ENCODE measurements around the gene MUC22.
"Not testable (repeated sequence)": the region's sequence is repeated elsewhere in the genome, so short reads cannot be mapped to it uniquely, and the experiment has no call there.

Gene MUC22

GRCh38 chr6:31008165-31008564 is 2.1 kb upstream of the MUC22 start:
- Histone ChIP-seq H2AFZ (ENCODE audit: low read depth, low read length) (no peak overlapping the region), H3K9me3 (ENCODE audit: insufficient read depth, low read length) (no peaks in the 10 kb centered on the region), H4K20me1 (ENCODE audit: insufficient read depth, low read length) (no peaks in the 10 kb centered on the region), H3K4me3 (ENCODE audit: low read length) (no peak overlapping the region), H3K36me3 (replicated peaks; ENCODE audit: low read depth, low read length) (no peaks in the 10 kb centered on the region), H3K4me2 (ENCODE audit: low read length) (no peak overlapping the region), H3K9ac (ENCODE audit: low read length) (no peak overlapping the region), H3K79me2 (ENCODE audit: low read length) (no peaks in the 10 kb centered on the region), H3K27ac (ENCODE audit: low read length) (no peak overlapping the region), H3K4me1 (ENCODE audit: low read length) (no peaks in the 10 kb centered on the region), H3K27me3 (ENCODE audit: low read depth, low read length) (0 out of 2 replicates have a peak, but pooled peaks cover 3% of the 10 kb centered on the region)
- TF ChIP-seq EZH2phosphoT487 (IDR thresholded peaks at IDR 0.05; ENCODE audit: low read depth), result no peak
- no peak for TF ChIP-seq CTCF (IDR thresholded peaks at IDR 0.05; ENCODE audit: low read depth, low read length)

- H3K9ac ChIP-seq (ENCODE audit: low read length), result no peak overlapping the region
- no peaks in the 10 kb centered on the region for H3K9me3 ChIP-seq (ENCODE audit: insufficient read depth, low read length)
- H3K4me2 ChIP-seq (ENCODE audit: low read length), result no peak overlapping the region
- no peaks in the 10 kb centered on the region for H3K79me2 ChIP-seq (ENCODE audit: low read length)
- H3K27ac ChIP-seq (ENCODE audit: low read length), result no peak overlapping the region
- no peaks in the 10 kb centered on the region for H3K36me3 ChIP-seq (replicated peaks; ENCODE audit: low read depth, low read length)
- H2AFZ ChIP-seq (ENCODE audit: low read depth, low read length), result no peak overlapping the region
- no peak overlapping the region for H3K4me3 ChIP-seq (ENCODE audit: low read length)
- H3K27me3 ChIP-seq (ENCODE audit: low read depth, low read length), result 0 out of 2 replicates have a peak, but pooled peaks cover 5% of the 10 kb centered on the region
- no peaks in the 10 kb centered on the region for H4K20me1 ChIP-seq (ENCODE audit: insufficient read depth, low read length)
- no peak for TF ChIP-seq CTCF (IDR thresholded peaks at IDR 0.05; ENCODE audit: low read depth, low read length)
- no peak for TF ChIP-seq EZH2phosphoT487 (IDR thresholded peaks at IDR 0.05; ENCODE audit: low read depth)
- no peaks in the 10 kb centered on the region for H3K4me1 ChIP-seq (ENCODE audit: low read length)
These were observed 543 bp upstream of the MUC22 start for GRCh38 chr6:31009731-31010130.

GRCh38 chr6:31011153-31011552 is 879 bp downstream of the MUC22 start:
- H3K4me2 ChIP-seq (ENCODE audit: low read length), result no peak overlapping the region
- H4K20me1 ChIP-seq (ENCODE audit: insufficient read depth, low read length), result no peaks in the 10 kb centered on the region
- H3K4me1 ChIP-seq (ENCODE audit: low read length), result no peaks in the 10 kb centered on the region
- H3K27me3 ChIP-seq (ENCODE audit: low read depth, low read length), result 0 out of 2 replicates have a peak, but pooled peaks cover 5% of the 10 kb centered on the region
- no peaks in the 10 kb centered on the region for H3K79me2 ChIP-seq (ENCODE audit: low read length)
- H3K4me3 ChIP-seq (ENCODE audit: low read length), result no peak overlapping the region
- no peak overlapping the region for H3K9ac ChIP-seq (ENCODE audit: low read length)
- H3K36me3 ChIP-seq (replicated peaks; ENCODE audit: low read depth, low read length), result no peaks in the 10 kb centered on the region
- H3K27ac ChIP-seq (ENCODE audit: low read length), result no peak overlapping the region
- no peak for TF ChIP-seq CTCF (IDR thresholded peaks at IDR 0.05; ENCODE audit: low read depth, low read length)
- no peak for TF ChIP-seq EZH2phosphoT487 (IDR thresholded peaks at IDR 0.05; ENCODE audit: low read depth)
- H3K9me3 ChIP-seq (ENCODE audit: insufficient read depth, low read length), result no peaks in the 10 kb centered on the region
- no peak overlapping the region for H2AFZ ChIP-seq (ENCODE audit: low read depth, low read length)

- Histone ChIP-seq H3K9me3 (ENCODE audit: insufficient read depth, low read length) (no peaks in the 10 kb centered on the region), H4K20me1 (ENCODE audit: insufficient read depth, low read length) (no peaks in the 10 kb centered on the region), H3K9ac (ENCODE audit: low read length) (no peak overlapping the region), H3K27me3 (ENCODE audit: low read depth, low read length) (0 out of 2 replicates have a peak, but pooled peaks cover 5% of the 10 kb centered on the region), H3K4me2 (ENCODE audit: low read length) (no peak overlapping the region), H3K27ac (ENCODE audit: low read length) (no peak overlapping the region), H3K4me3 (ENCODE audit: low read length) (no peak overlapping the region), H3K36me3 (replicated peaks; ENCODE audit: low read depth, low read length) (no peaks in the 10 kb centered on the region), H3K4me1 (ENCODE audit: low read length) (no peaks in the 10 kb centered on the region), H2AFZ (ENCODE audit: low read depth, low read length) (no peak overlapping the region), H3K79me2 (ENCODE audit: low read length) (no peaks in the 10 kb centered on the region)
- TF ChIP-seq CTCF (IDR thresholded peaks at IDR 0.05; ENCODE audit: low read depth, low read length) (no peak), EZH2phosphoT487 (IDR thresholded peaks at IDR 0.05; ENCODE audit: low read depth) (no peak)
These were observed 6.5 kb downstream of the MUC22 start for GRCh38 chr6:31016659-31017299.

GRCh38 chr6:31017436-31017835 is 7.2 kb downstream of the MUC22 start:
- H3K4me3 ChIP-seq (ENCODE audit: low read length); H3K27ac ChIP-seq (ENCODE audit: low read length); H3K4me2 ChIP-seq (ENCODE audit: low read length); H3K9ac ChIP-seq (ENCODE audit: low read length); H3K79me2 ChIP-seq (ENCODE audit: low read length); H3K9me3 ChIP-seq (ENCODE audit: insufficient read depth, low read length); H4K20me1 ChIP-seq (ENCODE audit: insufficient read depth, low read length); H2AFZ ChIP-seq (ENCODE audit: low read depth, low read length); H3K4me1 ChIP-seq (ENCODE audit: low read length); H3K27me3 ChIP-seq (ENCODE audit: low read depth, low read length); H3K36me3 ChIP-seq (replicated peaks; ENCODE audit: low read depth, low read length): not testable (repeated sequence)

Measured in OCI-LY3 (cell line).